HCT116 (cell line): ENCODE data around the gene SERGEF.

Experiments
- POLR2A ChIP-seq: IDR thresholded peaks from 2 replicates; pipeline ENCODE4 v1.7.0; 2011; ENCODE audit warnings: borderline replicate concordance; ENCODE audit not compliant: insufficient read depth, insufficient read length; ENCODE audit errors: extremely low read depth
- SP1 ChIP-seq: IDR thresholded peaks from 2 replicates; pipeline ENCODE4 v1.6.1; 2012; ENCODE audit warnings: low read depth
- TCF7L2 ChIP-seq: IDR thresholded peaks from 2 replicates; pipeline ENCODE4 v1.7.0; 2011; ENCODE audit warnings: borderline replicate concordance, inconsistent platforms; ENCODE audit not compliant: insufficient read depth, insufficient read length; ENCODE audit errors: extremely low read depth
- TF ChIP-seq, protein P1 (sequence below), 3 experiments: fragments of 200-600 bp in 1 of 3; sonication (generic) in 1 of 3; IDR thresholded peaks in 2 of 3; conservative IDR thresholded peaks in 1 of 3; 2 replicates each; pipeline ENCODE4 v1.5.1; 2012 to 2017; ENCODE audit warnings: low read depth in 2 of 3, low read length in 2 of 3, antibody characterized with exemption in 1 of 3, borderline replicate concordance in 1 of 3, control low read depth in 1 of 3, mild to moderate bottlenecking in 1 of 3, mixed read lengths in 1 of 3, mixed run types in 1 of 3, moderate library complexity in 1 of 3; ENCODE audit not compliant: insufficient read depth in 1 of 3
- TF ChIP-seq, protein P2 (sequence below): IDR thresholded peaks from 2 replicates; pipeline ENCODE4 v1.6.1; 2011; ENCODE audit warnings: mild to moderate bottlenecking, low read length, moderate library complexity; ENCODE audit not compliant: insufficient replicate concordance; ENCODE audit errors: extremely low read depth

DNA sequence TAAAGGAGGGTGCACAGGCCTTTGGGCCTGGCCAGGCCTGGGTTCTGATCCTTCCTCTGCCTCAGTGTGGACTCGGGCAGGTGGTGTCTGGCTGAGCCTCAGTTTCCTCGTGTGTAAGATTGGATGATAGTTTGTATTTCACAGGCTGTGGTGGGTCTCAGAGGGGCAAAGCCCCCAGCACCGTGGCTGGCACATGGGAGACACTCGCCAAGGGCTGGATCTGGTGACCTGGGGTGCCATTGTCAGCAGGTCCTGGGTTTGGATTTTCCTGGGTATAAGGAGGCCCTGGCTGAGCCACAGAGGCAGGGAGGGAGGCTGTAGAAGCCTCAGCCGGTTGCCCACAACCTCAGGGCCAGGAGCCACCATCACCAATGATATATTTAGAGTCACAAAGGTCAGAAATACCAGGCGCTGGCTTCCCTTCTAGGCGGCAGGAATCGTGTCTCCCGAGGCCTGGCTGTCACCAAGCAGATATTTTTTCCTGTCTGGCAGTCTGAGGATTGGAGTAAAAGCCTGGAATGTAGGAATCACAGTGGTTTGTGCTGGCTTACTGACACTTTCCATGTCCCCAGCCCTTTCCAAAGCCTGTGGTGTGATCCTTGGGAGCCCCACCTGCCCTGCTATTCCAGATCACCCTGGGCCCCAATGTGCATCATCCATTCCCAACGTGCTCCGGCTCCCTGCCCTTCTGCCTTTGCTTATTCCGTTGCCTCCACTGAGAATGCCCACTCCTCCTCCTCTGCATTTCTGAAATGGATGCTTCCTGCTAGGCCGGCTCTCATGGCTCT is 262.6 kb downstream of the SERGEF start:
- TF ChIP-seq POLR2A (no peak), SP1 (no peak), TCF7L2 (no peak)
- TF ChIP-seq, protein P1, sequence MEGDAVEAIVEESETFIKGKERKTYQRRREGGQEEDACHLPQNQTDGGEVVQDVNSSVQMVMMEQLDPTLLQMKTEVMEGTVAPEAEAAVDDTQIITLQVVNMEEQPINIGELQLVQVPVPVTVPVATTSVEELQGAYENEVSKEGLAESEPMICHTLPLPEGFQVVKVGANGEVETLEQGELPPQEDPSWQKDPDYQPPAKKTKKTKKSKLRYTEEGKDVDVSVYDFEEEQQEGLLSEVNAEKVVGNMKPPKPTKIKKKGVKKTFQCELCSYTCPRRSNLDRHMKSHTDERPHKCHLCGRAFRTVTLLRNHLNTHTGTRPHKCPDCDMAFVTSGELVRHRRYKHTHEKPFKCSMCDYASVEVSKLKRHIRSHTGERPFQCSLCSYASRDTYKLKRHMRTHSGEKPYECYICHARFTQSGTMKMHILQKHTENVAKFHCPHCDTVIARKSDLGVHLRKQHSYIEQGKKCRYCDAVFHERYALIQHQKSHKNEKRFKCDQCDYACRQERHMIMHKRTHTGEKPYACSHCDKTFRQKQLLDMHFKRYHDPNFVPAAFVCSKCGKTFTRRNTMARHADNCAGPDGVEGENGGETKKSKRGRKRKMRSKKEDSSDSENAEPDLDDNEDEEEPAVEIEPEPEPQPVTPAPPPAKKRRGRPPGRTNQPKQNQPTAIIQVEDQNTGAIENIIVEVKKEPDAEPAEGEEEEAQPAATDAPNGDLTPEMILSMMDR (IDR thresholded peaks at IDR 0.05 in 2 of 3, conservative IDR thresholded peaks at IDR 0.05 in 1 of 3; ENCODE audit: borderline replicate concordance in 1 of 3, insufficient read depth in 1 of 3, low read depth in 2 of 3, low read length in 2 of 3), result no peak
- TF ChIP-seq, protein P2, sequence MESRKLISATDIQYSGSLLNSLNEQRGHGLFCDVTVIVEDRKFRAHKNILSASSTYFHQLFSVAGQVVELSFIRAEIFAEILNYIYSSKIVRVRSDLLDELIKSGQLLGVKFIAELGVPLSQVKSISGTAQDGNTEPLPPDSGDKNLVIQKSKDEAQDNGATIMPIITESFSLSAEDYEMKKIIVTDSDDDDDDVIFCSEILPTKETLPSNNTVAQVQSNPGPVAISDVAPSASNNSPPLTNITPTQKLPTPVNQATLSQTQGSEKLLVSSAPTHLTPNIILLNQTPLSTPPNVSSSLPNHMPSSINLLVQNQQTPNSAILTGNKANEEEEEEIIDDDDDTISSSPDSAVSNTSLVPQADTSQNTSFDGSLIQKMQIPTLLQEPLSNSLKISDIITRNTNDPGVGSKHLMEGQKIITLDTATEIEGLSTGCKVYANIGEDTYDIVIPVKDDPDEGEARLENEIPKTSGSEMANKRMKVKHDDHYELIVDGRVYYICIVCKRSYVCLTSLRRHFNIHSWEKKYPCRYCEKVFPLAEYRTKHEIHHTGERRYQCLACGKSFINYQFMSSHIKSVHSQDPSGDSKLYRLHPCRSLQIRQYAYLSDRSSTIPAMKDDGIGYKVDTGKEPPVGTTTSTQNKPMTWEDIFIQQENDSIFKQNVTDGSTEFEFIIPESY, result no peak
